Hematopoietic multipotent progenitor cell treated with erythropoietin and hydrocortisone succinate and interleukin-3 and kit ligand, for 8 days (in vitro differentiated cells): Measurements from ENCODE around the gene GLI3.

Source experiments
- DNase-seq: peaks from one replicate; pipeline ENCODE4 v3.0.0-alpha.2; 2015

The GLI3 gene

GRCh38 chr7:41956705-41957104 is 280.3 kb downstream of the GLI3 start:
- no peak for DNase-seq

DNA sequence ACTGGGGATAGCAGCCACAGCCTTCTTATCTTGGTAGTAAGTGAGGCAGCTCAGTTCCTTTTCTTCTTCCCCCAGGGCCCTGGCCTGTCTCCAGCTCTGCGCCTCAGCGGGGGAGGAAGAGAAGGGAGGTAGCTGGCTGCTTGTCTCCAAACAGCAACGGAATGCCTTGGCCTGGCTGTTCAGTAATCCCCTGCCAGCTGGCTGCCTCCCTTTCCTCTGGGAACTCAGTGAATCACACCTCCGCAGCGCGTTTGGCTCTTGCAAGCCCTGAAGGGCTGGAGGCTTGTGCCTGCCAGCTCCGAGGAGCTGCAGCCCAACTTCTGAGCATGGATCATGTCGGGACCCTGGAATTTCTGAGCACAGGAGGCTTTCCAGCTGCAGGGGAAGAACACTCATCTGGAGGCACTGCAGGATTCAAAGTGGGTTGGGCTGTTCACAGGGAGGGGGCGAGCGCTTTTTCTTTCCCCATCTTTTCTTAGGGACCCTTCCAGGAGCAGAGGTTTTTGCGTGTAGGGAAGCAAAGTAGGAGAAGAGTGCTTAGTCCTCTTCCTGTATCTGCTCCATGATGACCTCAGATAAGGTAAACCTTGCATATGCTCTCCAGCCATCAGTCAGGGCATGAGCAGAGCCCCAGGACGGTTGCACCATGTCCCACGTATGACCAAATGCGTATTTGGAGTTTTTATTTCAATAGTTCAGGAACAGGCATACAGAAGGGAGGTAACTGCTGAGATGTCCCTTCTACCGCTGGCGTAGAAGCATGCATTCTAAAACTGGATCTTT is 280.9 kb downstream of the GLI3 start:
- peak; percentile 85 for DNase-seq

GRCh38 chr7:41955451-41955850 is 281.6 kb downstream of the GLI3 start:
- no peak for DNase-seq

GRCh38 chr7:41954976-41955375 is 282.0 kb downstream of the GLI3 start:
- DNase-seq: no peak

DNA sequence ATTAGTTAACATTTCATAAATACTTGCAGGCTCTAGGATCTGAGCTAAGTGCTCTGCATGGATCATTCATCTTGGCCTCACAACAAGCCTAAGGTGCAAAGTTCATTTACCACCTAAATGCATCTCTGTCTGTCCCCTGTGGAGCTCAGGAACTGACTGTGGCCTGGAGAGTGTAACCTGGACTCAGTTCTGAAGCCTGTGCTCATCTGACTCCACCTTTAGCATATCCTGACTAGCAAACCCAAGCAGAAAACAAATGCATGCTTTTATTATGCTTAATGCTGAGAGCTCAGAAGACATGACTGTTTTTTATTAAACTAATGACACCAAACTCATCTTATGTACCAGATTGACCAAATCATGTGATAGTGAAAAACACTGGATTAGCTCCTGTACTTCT is 288.5 kb downstream of the GLI3 start:
- no peak for DNase-seq

- peak; percentile 60 for DNase-seq
These were observed 293.9 kb downstream of the GLI3 start for GRCh38 chr7:41943094-41943577.

DNA sequence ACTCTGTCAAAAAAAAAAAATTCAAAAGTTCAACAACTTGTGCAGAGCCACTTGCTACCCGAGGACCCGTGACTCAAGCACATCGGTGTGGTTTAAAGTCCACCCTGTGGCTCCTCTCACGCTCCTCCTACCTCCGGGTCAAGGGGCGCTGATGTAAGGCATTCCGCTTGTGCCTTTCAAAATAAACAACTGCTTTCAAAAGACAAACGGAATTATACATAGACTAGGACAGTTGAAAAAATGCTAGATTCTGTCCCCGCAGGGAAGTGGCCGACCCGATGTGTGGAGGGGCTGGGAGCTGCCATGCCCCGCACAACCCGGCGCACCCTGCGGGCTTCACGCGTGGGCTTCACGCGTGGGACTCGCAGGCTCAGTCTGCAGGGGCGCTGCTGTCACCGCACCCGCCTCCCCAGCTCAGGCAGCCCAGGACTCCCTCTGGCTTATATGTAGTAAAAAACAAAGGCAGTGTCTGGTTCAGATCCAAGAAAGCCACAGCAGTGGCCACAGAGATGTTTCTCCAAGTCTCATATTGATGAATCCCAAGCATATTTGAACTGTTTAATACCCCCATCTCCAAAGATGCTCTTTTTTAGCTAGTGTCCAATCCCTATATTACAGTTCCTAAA is 294.4 kb downstream of the GLI3 start:
- DNase-seq: no peak

- peak; percentile 68 for DNase-seq
These were observed 296.2 kb downstream of the GLI3 start for GRCh38 chr7:41940760-41941343.

GRCh38 chr7:41938371-41938770 is 298.6 kb downstream of the GLI3 start:
- no peak for DNase-seq

DNA sequence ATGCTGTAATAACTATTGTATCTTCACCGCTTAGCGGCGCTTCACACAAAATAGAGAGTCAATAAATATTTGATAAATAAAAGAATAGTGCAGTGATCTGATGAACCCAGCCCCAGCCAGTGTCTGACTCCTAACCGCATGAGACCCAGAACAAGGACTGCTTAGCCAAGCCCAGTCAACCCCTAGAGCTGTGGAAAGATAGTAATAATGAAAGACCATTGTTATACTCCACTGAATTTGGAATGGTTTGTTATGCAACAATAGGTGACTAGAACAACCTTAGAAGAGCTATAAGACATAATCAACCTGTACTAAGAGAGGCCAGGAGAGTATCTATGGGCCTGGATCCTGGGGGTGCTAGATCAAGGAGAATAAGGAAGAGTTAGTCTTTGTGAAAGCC is 303.6 kb downstream of the GLI3 start:
- no peak for DNase-seq

- DNase-seq: no peak
These were observed 305.8 kb downstream of the GLI3 start for GRCh38 chr7:41931263-41931646.

DNA sequence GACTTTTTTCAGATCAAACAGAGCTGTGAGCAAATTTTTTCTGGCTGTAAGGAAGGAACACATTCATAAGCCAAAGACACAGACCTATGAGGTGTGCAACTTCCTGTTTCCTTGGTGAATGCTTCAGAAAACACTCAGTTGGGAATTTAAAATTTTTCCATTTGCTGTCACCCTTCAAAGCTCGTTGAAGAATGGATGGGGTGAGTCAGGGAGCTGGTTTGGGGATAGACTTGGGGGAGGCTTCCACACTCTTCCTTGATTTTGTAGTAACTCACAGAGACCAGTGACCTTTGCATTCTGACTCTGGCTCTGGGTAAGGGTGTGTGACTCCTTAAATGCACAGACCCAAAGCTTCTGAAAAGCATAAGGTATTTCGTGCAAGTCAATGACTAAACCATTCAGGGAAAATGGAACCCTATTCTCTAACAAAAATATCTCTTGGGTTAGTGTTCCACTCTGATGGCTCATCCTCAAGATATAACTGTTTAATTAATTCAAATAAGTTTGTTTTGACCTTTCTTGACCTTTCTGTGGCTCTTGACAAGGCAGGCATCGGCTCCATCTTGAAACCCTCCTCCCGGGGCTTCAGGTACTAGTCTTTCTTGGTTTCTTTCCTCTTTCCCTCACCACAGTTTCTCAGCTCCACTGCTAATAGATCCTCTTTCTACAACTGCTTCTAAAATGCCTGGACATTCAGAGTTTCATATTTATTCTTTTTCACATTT is 306.3 kb downstream of the GLI3 start:
- DNase-seq: no peak

DNA sequence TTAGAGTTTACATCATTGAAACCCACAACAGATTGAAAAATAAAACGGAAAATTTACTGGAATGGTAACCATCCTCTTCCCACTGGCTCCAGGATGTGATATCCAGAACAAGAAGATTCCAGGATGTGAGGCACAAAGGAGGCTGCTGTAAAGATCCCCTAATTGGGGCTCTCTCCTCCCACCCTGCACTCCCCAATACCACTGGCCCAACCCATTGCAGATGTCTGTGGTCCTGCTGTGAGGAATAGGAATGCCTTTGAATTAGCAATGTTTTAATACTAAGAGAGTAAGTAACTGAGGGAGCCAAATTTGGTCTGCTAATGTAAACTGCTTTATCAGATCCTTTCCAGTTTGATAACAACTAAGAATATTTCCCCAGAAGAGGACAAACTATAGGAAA is 308.2 kb downstream of the GLI3 start:
- no peak for DNase-seq

DNA sequence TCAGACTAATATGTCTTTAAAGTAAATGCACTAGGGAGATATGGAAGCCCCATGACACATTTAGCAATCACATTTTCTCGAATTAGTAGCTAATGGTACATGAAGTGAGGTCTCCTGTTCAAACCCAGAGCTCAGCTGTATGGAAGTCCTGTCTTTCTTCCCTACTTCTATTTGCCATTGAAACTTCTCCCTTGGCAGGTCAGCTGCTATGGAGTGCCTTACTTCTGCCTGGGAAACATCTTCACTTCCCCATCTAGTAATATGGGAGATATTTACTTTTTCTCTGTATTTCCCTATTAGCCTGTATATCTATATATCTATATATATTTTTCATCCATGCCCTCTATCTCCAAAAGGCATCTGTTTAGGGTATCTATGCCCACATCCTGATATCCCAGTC is 308.8 kb downstream of the GLI3 start:
- DNase-seq: no peak

- DNase-seq: no peak
These were observed 309.6 kb downstream of the GLI3 start for GRCh38 chr7:41927380-41927779.

DNA sequence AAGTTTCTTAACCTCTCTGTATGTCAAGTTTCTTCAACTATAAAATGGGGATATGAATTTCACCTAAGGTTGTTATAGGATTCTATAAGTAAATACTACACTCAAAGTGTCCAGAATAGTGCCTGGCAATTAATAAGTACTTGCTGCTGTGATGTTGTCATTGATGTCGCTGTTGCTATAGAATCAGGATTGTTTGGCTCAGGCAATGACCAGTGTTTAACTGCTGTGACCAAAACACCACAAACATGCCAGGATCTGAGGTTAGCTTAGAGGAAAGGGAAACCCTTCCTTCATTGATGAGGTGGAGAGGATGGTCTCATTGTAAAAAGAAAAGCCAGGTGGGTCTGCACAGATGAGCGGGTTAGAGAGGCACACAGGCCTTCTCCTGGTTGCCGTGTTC is 311.1 kb downstream of the GLI3 start:
- no peak for DNase-seq

- no peak for DNase-seq
These were observed 312.2 kb downstream of the GLI3 start for GRCh38 chr7:41924796-41925195.

GRCh38 chr7:41922373-41922772 is 314.6 kb downstream of the GLI3 start:
- DNase-seq: no peak

GRCh38 chr7:41921453-41921981 is 315.5 kb downstream of the GLI3 start:
- DNase-seq: no peak

DNA sequence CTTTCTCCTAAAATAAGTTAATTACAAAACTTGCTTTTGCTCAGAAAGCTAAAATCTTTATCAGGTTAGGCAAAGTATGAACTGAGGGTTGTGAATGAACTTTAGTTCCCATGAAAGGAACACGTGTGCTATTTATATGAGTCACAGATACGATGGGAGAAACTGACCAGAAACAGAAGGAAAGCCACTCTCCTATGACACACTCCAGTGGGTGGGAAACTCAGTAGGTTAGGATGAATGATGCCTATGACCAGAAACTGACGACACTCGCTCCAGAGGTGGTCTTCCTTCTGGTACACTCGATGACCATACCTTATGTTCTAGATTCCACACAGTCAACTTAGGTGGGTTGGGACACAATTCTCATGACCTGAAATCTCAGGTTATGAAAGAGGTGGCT is 318.4 kb downstream of the GLI3 start:
- no peak for DNase-seq

- no peak for DNase-seq
These were observed 320.5 kb downstream of the GLI3 start for GRCh38 chr7:41916450-41916927.

GRCh38 chr7:41915871-41916270 is 321.1 kb downstream of the GLI3 start:
- no peak for DNase-seq
